Measurements from ENCODE around the gene PTPRG.

- TF ChIP-seq CTCF (conservative IDR thresholded peaks at IDR 0.05; ENCODE audit: low read depth, low read length) (no peak), EZH2 (IDR thresholded peaks at IDR 0.05; ENCODE audit: borderline replicate concordance, low read depth, low read length, poor library complexity, severe bottlenecking) (no peak)
Observed at GRCh38 chr3:61646851-61647525, 85.6 kb downstream of the PTPRG start.
